Inferior parietal cortex (tissue), 1 donor: ENCODE results near the gene MACROD2.

Source experiments
- DNase-seq: peaks from one replicate; pipeline ENCODE4 v3.0.0-alpha.2; 2016; ENCODE audit errors: extremely low spot score

The MACROD2 gene

DNA sequence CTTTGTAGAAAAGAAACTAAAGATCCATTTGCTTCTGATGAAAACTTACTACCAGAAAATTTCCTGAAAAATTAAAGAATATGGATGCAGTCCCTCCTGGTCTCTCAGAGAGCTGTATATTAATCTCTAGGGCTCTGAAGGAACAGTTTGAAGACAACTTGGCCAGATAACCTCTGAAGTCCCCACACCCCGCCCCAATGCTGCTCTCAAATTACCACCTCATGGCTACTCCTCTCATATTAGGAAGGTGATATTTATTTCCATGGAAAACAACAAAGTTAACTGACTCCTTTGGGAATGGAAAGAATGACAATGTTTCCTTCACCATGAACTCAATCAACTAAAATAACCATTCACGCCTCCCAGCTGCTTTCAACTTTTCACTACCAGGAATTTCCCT is 750.5 kb downstream of the MACROD2 start:
- no peak for DNase-seq

DNA sequence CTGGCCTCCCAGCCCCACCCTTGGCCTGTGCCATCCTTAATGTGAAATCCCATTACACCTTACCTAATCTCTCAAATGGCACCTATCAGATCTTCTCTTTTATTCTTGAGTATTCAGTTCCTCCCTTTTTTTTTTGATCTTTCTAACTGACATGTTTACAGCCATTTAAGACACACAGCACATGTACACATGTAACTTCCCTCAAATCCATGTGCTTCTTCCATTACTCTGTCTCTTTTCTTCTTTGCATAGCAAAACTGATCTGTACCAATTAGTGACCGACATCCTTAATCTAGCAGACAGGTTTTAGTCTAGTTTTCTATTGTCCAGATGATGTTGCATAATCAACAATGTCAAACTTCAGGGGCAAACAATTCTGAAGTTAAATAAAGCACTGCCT is 755.9 kb downstream of the MACROD2 start:
- no peak for DNase-seq

DNA sequence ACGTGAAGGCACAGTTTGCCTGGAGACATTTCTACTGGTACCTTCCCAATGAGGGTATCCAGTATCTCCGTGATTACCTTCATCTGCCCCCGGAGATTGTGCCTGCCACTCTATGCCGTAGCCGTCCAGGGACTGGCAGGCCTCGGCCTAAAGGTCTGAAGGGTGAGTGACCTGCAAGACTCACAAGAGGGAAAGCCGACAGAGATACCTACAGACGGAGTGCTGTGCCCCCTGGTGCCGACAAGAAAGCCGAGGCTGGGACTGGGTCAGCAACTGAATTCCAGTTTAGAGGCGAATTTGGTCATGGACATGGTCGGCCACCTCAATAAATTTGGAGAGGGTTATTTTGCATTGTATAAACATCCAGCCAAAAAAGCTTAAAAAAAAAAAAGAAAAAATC is 762.4 kb downstream of the MACROD2 start:
- no peak for DNase-seq

DNA sequence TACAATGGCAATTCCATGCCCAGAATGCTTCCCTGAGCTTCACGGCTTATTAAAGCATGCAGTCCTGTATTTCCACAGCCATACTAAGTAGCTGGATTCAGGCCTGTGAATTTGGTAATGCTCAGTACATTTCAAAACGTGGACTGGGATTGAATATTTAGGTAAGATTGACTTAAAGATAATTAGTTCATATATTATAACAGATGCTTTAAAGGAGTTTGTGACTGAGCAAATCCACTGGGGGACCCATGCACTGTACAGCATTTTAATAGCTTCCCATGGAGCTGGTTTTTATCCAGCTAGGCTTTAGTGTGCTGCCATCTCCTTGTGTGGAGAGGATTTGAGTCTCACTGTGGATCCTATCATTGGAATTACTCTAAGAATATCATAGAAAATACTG is 763.0 kb downstream of the MACROD2 start:
- no peak for DNase-seq

DNA sequence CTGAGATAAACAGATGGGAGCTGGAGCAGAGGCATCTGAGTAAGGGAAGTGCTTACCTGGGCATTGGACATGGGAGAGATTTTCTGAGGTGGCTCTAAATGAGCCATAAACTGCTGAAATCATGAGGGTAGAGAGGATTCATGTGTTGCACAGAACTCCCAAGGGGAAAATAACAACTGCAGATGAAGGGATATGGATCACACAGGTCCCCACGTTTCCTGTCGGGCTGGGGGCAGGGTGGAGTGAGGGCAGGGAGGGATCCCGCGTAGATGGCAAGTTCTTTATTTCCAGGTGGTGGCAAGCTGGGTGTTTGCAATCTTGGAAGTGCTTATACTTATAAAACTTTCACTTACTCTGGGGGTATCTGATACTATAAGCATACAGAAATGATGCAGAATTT is 764.7 kb downstream of the MACROD2 start:
- DNase-seq = no peak

DNA sequence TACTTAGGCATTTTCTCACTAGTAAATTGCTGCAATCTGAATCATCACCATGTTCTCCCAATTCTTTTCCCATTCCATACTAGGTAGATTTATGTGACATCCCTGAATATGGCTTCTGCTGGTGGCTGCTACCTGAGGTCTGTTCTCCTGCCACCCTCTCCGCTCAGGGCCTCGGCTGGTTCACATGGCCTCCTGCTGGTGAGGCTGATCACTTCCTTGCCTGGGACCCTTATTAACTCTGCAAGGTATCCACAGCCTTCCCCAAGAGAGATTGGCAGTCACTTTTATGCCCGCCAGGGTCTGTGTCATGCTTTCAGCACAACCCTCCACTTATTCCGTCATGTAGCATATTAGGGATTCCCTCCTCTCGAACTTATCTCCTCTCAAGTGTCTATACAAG is 766.6 kb downstream of the MACROD2 start:
- no peak for DNase-seq

DNA sequence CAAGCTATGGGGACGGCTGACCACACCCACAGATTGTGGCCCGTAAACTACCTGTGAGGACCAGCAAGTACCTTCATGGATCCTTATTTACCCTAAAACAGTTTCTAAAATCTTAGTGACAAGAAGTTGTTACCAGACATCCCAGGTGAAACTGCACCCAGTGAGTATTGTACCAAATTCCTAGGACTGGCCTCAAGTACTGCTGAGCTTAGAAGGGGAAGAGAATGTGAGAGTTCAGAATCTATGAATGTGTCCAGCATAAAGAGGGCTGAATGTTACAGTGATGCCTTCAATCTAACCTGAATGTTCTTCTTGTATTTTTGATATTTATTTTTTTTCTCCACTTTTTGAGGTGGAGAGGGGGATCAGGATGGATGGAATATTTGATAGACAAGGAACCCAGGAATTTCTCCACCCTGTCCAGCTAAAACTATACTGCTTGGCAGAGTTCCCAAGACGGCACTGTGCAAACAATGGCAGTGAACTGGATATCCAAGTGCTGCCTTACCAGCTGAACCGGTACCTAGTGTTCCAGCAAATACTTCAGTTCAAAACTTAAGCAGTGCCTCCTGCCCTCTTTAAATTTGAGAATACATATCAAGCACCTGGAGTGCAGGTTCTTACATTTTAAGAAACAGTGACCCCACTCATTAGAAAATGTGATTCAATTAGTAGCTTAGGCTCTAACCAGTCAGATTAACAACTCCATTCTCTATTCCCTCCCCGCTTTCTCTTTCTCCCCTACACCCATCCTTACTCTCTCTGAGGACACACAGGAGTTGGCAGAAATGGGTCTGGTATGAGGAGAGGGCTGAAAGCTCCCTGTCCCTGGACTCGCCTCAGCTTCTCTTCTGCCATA is 769.4 kb downstream of the MACROD2 start:
- DNase-seq = no peak

DNA sequence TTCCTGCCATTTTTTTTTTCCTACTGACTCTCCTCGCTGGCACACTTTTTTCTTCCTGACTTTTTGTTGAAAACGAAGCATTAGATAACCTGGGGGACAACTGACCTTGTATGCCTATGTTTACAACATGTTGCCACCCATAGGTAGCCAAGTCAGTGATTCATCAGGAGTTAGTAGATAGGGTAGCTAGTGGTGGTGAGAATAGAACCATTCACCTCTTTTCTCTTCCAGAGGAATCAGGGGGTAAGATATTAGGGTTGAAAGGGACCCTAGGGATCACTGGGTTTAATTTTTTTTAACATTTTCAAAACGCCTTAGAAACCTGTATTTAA is 770.0 kb downstream of the MACROD2 start:
- DNase-seq = no peak

DNA sequence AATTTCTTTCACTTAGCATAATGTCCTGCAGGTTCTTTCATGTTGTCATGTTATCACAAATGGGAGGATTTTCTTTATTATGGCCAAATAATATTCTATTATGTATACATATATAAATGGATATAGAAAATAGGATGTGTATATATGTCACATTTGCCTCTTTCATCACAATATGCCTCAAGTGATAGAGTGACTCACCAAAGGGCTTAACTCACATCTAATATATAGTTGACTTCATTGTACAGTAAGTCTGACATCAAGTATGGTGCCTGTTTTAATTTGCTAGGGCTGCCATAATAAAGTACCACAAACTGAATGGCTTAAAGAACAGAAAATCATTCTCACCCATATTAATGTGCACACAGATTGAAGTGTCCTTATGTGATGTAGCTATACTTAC is 778.2 kb downstream of the MACROD2 start:
- DNase-seq = no peak

DNA sequence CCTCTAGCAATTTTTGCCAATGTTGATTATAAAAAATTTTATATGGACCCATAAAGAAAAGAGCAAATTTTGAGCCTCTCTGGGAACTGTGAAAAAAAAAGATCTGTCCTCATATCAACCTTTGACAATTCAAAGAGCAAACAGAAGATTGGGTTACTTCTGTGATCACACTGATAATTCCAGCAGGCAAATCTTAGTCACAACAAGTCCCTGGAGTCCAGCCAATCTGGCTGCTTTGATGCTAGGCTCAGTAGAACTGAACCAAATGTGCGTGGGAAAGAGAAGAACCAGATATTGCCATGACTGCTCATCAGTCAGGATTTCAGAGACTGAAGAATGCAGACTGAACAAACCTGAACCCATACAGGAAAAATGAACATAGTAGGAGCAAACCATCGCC is 780.5 kb downstream of the MACROD2 start:
- peak; percentile 66 for DNase-seq

DNA sequence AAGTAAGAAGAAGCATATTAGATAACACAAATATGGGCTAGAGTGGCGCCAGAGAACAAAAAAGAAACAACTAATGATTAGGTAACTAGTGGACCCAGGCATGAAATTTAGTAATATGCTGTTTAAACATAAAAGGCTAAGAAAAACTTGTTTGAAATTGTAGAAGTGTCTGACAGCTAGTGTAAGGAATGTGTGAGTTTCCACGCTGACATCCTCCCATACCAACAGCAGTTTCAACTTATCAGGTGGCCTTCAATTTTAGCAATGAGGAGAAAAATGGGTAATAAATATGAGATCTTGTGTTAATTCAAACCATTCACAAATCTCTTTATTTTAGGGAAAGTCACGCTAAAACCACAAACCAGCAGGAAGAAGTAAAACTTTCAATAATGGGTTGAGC is 782.3 kb downstream of the MACROD2 start:
- DNase-seq = no peak

DNA sequence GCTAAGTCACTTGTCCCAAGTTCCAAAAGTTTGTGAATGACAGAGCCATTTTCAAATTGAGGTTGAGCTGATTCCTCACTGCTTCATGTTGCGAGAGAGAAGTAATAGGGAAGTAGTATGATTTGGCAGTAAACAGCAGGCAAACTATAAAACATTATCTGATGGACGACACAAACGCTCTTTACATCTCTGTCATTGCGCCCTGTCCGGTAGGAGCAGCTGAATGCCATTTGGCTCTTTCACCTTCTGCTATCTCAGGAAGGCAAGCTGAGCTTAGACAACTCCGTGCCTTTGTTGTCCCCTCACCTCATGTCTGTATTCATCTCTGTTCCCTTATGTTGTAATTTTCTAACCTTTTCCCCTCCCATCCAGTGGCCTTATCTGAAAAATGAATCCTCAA is 782.8 kb downstream of the MACROD2 start:
- no peak for DNase-seq

DNA sequence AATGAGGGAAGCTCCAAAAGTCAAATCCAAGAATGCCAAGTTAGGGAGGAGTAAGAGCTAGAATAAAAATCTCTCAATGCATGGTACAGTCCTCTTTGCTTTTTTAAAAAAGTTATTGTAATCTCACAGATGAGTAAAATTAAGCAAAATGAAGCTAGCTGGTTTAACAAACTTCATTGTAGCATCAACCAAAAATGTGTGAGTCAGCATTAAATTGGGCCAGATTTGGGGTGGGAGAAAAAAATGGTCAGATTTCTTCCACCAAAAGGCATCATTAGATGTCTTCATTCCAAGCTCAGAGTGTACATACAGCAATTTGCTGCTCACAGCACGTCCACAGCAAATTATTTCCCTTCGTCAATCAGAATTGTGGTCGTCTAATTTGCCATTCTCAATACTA is 783.6 kb downstream of the MACROD2 start:
- no peak for DNase-seq

DNA sequence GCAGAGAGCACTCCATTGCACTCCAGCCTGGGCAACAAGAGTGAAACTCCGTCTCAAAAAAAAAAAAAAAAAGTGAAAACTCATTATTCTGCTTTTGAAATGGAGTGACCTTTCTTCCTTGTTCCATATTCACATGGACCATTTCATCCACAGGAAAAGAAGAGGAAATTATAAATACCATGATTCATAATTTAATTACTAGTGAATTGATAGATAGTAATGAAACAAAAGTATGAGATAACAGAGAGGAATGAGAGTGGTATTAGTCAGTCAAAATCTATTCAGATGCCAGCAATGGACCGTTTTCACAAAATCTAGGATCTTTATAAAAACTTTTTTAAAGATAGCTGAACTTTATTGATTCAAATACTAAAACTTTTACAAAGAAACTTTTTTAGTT is 785.2 kb downstream of the MACROD2 start:
- no peak for DNase-seq

DNA sequence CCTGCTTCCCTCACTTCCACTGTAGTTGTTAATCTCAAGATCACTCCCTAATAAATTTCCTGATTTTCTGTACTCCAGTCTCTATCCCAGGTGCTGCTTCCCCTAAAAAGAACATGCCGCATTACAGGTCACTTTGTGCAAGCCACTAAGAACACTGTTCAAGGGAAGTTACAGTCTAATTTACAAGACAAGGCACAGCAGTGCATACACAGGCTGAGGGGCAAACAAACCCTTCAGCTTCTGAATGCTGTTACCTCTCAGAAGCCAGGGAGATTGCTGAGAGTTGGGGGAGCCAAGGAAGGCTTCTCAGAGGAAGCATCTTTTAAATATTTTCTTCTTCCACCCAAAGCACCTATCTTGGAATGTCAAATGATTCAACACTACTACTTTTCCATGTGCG is 787.4 kb downstream of the MACROD2 start:
- DNase-seq = no peak

DNA sequence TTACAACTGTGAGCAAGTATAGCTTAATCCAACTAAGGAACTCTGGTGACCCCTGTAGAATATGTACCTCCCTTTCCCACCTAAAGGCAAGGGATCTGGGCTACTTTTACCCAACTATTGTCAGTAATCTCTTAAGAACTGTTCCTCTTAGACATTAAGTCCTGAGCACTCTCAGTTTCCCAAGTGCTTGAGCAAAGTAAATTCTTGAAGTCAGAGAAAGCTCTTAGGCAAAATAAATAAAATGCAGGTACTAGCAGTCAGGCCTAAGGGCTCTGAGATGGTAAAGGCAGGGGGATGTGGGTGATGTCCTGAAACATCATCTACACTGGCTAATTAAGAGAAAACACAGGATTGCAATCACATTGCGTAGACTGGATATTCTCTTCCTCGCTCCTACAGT is 788.5 kb downstream of the MACROD2 start:
- no peak for DNase-seq

DNA sequence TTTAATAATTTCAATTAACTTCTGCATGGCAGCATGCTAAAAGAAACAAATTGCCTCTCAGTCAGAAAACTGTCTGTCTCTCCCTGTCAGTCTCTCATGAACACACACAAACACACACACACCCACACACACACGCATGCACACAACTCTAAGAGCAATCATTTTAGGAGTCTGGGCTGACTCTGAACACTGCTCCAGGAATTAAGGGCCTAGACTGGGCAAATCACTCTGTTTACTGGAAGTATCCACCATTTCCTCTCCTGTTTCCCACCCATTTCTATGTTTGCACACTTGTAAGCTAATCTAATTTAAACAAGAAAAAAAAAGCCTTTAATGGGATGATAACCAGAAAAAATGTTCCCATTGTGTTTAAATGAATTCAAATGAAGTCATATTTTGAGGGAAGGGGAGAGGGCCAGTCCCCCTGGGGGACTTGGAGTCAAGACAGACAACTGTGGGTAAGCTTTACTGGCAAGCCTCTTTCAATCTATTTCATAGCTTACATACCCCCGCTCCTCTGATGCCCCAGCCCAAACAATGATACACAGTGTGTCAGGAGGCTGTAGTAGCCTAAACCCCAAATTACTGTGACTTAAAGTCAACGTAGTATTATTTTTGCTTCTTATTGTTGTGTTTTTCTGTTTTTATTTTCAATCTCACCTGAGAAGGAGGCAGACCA is 789.9 kb downstream of the MACROD2 start:
- DNase-seq = no peak

DNA sequence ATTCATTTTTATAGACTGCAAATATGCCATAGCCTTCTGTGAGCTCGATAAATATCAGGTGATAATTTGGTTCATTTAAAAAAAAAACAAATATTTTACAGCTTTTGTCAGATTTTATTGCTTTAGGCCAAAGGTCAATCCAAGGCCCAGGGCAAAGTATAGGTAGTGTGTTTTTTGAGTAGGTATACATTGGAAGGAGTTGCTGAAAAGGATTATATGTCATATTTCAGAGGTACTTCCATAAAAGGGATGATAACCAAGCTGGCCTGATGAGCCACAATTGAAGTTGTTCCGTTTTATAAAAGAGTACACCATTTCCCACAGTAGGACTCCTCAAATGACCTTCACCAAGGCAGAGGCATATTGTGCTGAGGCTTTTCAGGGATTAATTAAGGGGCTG is 794.9 kb downstream of the MACROD2 start:
- DNase-seq = no peak

DNA sequence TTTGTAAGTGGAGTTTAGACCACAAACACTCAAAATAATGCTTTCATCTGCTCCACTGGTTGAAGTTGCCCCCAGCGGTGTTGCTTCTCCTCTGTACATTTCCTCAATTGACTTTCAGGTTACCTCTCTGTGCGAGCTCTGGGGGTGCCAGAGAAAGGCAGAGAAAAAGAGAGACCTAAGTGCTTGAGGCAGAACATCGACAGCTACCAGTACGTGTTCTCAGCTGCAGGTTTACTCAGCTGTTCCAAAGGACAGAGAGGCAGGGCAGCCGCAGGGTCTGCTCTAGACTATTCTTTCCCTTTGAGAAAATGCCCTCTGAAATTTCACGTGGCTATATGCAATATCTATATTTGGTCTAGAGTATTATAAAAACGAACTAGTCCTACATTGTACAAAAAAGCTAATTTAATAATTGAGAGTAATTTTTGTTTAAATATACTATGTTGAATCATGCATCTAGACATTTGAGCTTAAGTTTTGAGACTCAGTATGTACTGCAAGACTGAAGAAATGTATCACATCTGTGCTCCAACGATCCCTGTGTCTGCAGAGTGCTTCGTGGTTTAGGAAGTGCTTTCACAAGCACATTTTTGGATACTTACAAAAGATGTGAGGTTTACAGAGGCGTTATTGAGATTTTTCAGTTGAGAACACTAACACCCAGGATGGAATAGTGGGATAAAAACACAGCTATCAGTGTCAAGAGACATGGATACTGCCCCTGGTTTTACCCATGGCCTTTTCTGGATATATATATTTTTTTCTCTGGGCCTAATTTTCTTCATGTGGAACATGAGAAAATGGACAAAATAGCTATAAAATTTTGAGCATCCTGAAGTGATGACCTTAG is 795.7 kb downstream of the MACROD2 start:
- DNase-seq = peak; percentile 43

DNA sequence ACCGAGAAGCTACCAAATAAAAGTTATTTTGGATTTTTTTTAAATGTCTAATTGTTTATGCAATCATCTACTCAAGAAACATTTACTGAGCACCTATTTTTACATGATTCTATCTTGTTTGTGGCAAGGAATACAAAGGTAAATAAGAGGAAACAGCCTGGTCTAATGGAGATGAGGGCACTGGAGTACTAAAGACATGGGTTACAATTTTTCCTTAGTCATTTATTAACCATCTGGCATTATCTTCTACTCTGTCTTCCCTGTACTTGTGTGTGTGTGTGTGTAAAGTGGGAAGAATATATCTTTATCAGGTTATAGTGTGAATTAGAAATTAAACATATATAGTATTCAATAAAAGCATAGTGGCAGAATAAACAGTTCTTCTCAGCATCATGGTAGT is 797.6 kb downstream of the MACROD2 start:
- DNase-seq = no peak

DNA sequence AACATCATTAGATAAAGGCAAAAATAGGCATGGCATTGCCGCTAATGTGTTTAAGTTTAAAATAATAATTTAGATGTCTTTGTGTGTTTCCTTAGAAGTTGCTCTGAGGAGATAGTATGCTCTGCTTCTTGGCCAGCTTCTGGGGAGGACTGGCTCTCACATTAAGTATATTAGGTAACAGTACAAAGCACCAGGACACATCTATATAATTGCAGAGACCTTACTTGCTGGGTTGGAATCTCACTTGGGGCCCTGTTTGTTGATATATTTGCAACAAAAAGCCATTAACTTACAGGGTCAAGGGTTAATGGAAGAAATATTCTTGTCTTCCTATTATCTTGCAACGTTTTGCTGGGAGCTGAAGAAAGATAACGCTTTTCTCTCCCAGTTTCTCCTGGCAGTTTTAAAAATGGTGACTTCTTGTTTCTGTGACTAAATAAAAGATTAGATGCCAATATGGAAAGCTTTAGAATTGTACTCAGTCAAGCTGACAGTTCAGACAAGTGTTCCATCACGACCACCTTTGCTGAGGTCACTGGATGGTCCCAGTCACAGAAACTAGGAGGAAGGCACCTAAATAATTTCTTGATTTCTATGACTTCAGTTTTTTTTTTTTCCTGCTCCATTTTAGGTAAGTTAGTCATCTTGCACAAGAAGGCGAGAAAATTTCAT is 804.4 kb downstream of the MACROD2 start:
- DNase-seq = no peak
